Measurements from ENCODE around the gene DMRTC2.
"Not testable (repeated sequence)": the region's sequence is repeated elsewhere in the genome, so short reads cannot be mapped to it uniquely, and the experiment has no call there.

DMRTC2 gene

GRCh38 chr19:41864374-41864773 lies 19.5 kb downstream of the DMRTC2 start:
- no peak overlapping the region for H3K4me3 ChIP-seq (ENCODE audit: low read length)
- H3K36me3 ChIP-seq (ENCODE audit: control insufficient read depth, insufficient read depth, low read length) = peaks cover 12% of the 10 kb centered on the region
- no peak overlapping the region for H3K9ac ChIP-seq (ENCODE audit: low read length)

DNA sequence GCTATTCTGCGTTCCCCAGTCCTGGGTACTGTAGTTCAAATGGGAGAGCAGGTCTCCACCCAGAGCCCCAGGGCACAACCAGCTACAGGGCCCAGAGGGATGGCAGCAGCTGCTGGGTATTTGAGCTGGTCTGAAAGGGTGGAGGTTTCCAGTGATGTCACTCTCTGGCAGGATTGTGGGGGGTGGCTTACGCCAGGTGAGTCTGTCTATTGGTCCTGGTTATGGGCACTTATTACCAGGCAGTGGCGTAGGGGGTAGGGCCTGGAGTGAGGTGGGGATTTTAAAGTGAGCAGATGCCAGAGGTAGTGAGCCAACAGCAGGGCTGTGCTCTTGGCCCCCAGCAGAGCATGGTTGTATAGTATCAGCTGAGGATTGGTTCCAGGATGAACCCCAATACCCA lies 21.4 kb downstream of the DMRTC2 start:
- no peak overlapping the region for H3K9ac ChIP-seq (ENCODE audit: low read length)
- no peak overlapping the region for H3K4me3 ChIP-seq (ENCODE audit: low read length)
- H3K36me3 ChIP-seq (ENCODE audit: control insufficient read depth, insufficient read depth, low read length) = peaks cover 17% of the 10 kb centered on the region
- H3K27me3 ChIP-seq (ENCODE audit: control insufficient read depth, insufficient read depth, low read length) = no peaks in the 10 kb centered on the region
- H3K9me3 ChIP-seq (ENCODE audit: control insufficient read depth, low read length) = no peaks in the 10 kb centered on the region
- H3K4me1 ChIP-seq (ENCODE audit: control insufficient read depth, insufficient read depth, low read length) = peaks cover 50% of the 10 kb centered on the region

More at GRCh38 chr19:41864374-41864773, 19.5 kb downstream of the DMRTC2 start:
- Histone ChIP-seq H3K4me1 (ENCODE audit: control insufficient read depth, insufficient read depth, low read length) (peaks cover 49% of the 10 kb centered on the region), H3K27me3 (ENCODE audit: control insufficient read depth, insufficient read depth, low read length) (no peaks in the 10 kb centered on the region), H3K9me3 (ENCODE audit: control insufficient read depth, low read length) (no peaks in the 10 kb centered on the region)

GRCh38 chr19:41868120-41868988 lies 23.5 kb downstream of the DMRTC2 start:
- Histone ChIP-seq H3K9ac (ENCODE audit: low read length) (no peak overlapping the region), H3K27me3 (ENCODE audit: control insufficient read depth, insufficient read depth, low read length) (no peaks in the 10 kb centered on the region), H3K4me3 (ENCODE audit: low read length) (no peak overlapping the region), H3K9me3 (ENCODE audit: control insufficient read depth, low read length) (no peaks in the 10 kb centered on the region), H3K4me1 (ENCODE audit: control insufficient read depth, insufficient read depth, low read length) (peaks cover 40% of the 10 kb centered on the region), H3K36me3 (ENCODE audit: control insufficient read depth, insufficient read depth, low read length) (peaks cover 17% of the 10 kb centered on the region)

GRCh38 chr19:41868989-41869300 lies 24.1 kb downstream of the DMRTC2 start:
- Histone ChIP-seq H3K9ac (ENCODE audit: low read length) (no peak overlapping the region), H3K9me3 (ENCODE audit: control insufficient read depth, low read length) (no peaks in the 10 kb centered on the region), H3K4me3 (ENCODE audit: low read length) (no peak overlapping the region), H3K27me3 (ENCODE audit: control insufficient read depth, insufficient read depth, low read length) (no peaks in the 10 kb centered on the region), H3K4me1 (ENCODE audit: control insufficient read depth, insufficient read depth, low read length) (peaks cover 39% of the 10 kb centered on the region), H3K36me3 (ENCODE audit: control insufficient read depth, insufficient read depth, low read length) (peaks cover 16% of the 10 kb centered on the region)

- no peaks in the 10 kb centered on the region for H3K27me3 ChIP-seq (ENCODE audit: control insufficient read depth, insufficient read depth, low read length)
- H3K4me1 ChIP-seq (ENCODE audit: control insufficient read depth, insufficient read depth, low read length) = peaks cover 39% of the 10 kb centered on the region
- peaks cover 10% of the 10 kb centered on the region for H3K36me3 ChIP-seq (ENCODE audit: control insufficient read depth, insufficient read depth, low read length)
- no peaks in the 10 kb centered on the region for H3K9me3 ChIP-seq (ENCODE audit: control insufficient read depth, low read length)
- H3K4me3 ChIP-seq (ENCODE audit: low read length) = no peak overlapping the region
- no peak overlapping the region for H3K9ac ChIP-seq (ENCODE audit: low read length)
Observed at GRCh38 chr19:41869374-41869955, 24.6 kb downstream of the DMRTC2 start.

GRCh38 chr19:41870401-41870873 lies 25.6 kb downstream of the DMRTC2 start:
- no peak overlapping the region for H3K4me3 ChIP-seq (ENCODE audit: low read length)
- no peak overlapping the region for H3K9ac ChIP-seq (ENCODE audit: low read length)
- H3K9me3 ChIP-seq (ENCODE audit: control insufficient read depth, low read length) = no peaks in the 10 kb centered on the region
- no peaks in the 10 kb centered on the region for H3K27me3 ChIP-seq (ENCODE audit: control insufficient read depth, insufficient read depth, low read length)
- peaks cover 8% of the 10 kb centered on the region for H3K36me3 ChIP-seq (ENCODE audit: control insufficient read depth, insufficient read depth, low read length)
- peaks cover 39% of the 10 kb centered on the region for H3K4me1 ChIP-seq (ENCODE audit: control insufficient read depth, insufficient read depth, low read length)

- Histone ChIP-seq H3K9ac (ENCODE audit: low read length) (peak overlapping the region; percentile 34), H3K9me3 (ENCODE audit: control insufficient read depth, low read length) (no peaks in the 10 kb centered on the region), H3K4me1 (ENCODE audit: control insufficient read depth, insufficient read depth, low read length) (peaks cover 39% of the 10 kb centered on the region), H3K36me3 (ENCODE audit: control insufficient read depth, insufficient read depth, low read length) (peaks cover 8% of the 10 kb centered on the region), H3K4me3 (ENCODE audit: low read length) (no peak overlapping the region), H3K27me3 (ENCODE audit: control insufficient read depth, insufficient read depth, low read length) (no peaks in the 10 kb centered on the region)
Observed at GRCh38 chr19:41871573-41872383, 26.9 kb downstream of the DMRTC2 start.

DNA sequence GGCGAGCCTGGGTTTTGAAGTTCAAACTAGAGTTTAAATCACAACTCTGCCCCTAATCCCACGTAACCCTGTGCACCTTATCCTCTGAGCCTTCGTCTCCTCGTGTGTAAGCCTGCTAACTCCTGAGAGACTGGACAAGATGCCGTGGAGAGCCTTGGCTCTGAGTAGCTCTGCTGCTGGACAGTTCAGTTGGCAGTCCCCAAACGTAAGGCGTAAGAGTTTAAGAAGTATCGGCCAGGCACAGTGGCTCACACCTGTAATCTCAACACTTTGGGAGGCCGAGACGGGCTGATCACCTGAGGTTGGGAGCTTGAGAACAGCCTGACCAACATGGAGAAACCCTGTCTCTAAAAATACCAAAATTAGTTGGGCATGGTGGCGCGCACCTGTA lies 27.5 kb downstream of the DMRTC2 start:
- Histone ChIP-seq H3K4me1 (ENCODE audit: control insufficient read depth, insufficient read depth, low read length) (peaks cover 39% of the 10 kb centered on the region), H3K9ac (ENCODE audit: low read length) (no peak overlapping the region), H3K27me3 (ENCODE audit: control insufficient read depth, insufficient read depth, low read length) (no peaks in the 10 kb centered on the region), H3K36me3 (ENCODE audit: control insufficient read depth, insufficient read depth, low read length) (peaks cover 8% of the 10 kb centered on the region), H3K4me3 (ENCODE audit: low read length) (no peak overlapping the region), H3K9me3 (ENCODE audit: control insufficient read depth, low read length) (no peaks in the 10 kb centered on the region)

DNA sequence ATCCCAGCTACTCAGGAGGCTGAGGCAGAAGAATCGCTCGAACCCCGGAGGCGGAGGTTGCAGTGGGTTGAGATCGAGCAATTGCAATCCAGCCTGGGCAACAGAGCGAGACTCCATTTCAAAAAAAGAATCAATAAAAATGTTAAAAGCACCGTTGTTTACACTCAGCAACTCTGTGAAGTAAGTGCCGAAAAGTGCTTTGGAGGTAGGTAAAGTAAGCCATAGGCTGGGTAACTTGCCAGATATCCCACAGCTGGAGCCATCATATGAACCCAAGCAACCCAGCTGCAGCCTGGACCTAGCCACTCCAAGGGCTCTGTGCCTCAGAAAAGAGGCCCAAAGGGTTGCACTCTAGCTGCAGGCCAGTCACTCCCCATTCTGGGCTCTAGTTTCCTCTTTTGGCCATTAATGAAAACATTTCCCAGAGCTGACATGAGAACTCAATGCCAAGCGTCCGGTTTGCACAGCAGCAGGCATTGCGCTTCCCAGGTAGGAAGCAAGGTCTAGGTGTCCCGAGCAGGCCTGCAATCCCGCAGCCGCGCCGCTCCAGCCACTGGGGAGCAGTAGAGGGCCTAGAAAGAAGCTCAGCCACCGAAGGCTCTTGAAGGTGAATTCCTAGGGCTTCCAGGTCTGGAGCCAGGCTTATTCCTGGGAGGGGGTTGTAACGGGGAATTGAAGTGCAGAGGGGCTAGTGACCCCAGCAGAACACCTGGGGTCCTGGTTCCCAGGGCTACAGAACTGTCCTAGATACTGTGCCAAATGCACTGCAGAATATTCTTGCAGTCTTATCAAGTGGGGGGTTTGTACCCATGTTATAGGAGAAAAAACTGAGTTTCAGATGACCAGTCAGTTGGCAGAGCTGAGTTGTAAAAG lies 28.2 kb downstream of the DMRTC2 start:
- H3K4me3 ChIP-seq (ENCODE audit: low read length) = no peak overlapping the region
- H3K9me3 ChIP-seq (ENCODE audit: control insufficient read depth, low read length) = no peaks in the 10 kb centered on the region
- H3K4me1 ChIP-seq (ENCODE audit: control insufficient read depth, insufficient read depth, low read length) = peaks cover 35% of the 10 kb centered on the region
- H3K27me3 ChIP-seq (ENCODE audit: control insufficient read depth, insufficient read depth, low read length) = peaks cover under 1% of the 10 kb centered on the region
- no peak overlapping the region for H3K9ac ChIP-seq (ENCODE audit: low read length)
- H3K36me3 ChIP-seq (ENCODE audit: control insufficient read depth, insufficient read depth, low read length) = peaks cover 8% of the 10 kb centered on the region

DNA sequence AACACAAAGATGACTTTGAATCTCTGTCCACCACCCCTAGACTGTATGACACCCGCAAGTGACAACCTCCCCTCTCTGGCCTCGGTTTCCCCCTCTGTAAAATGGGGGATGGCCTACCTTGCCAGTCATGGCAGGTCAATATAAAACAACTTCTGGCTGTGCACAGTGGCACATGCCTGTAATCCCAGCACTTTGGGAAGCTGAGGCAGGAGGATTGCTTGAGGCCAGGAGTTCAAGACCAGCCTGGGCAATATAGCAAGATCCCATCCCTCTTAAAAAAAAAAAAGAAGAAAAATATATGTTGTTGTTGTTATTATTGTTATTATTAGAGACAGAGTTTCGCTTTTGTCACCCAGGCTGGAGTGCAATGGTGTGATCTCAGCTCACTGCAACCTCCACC lies 31.1 kb downstream of the DMRTC2 start:
- not testable (repeated sequence) for H3K4me3 ChIP-seq (ENCODE audit: low read length)
- peaks cover 12% of the 10 kb centered on the region for H3K4me1 ChIP-seq (ENCODE audit: control insufficient read depth, insufficient read depth, low read length)

More for the DNA sequence above, 31.1 kb downstream of the DMRTC2 start:
- H3K9me3 ChIP-seq (ENCODE audit: control insufficient read depth, low read length); H3K36me3 ChIP-seq (ENCODE audit: control insufficient read depth, insufficient read depth, low read length); H3K9ac ChIP-seq (ENCODE audit: low read length); H3K27me3 ChIP-seq (ENCODE audit: control insufficient read depth, insufficient read depth, low read length): not testable (repeated sequence)

Data from mucosa of stomach (tissue), 1 donor.